Transverse colon (tissue), 4 donors: ENCODE measurements around the gene ABCA1.

ENCODE experiments used
- CTCF ChIP-seq, 5 experiments: fragments of 200-600 bp in 3 of 5; fragments of 450-650 bp in 2 of 5; sonication (generic) in 3 of 5; IDR thresholded peaks; 1 replicate in 2 of 5; 2 replicates in 3 of 5; pipeline ENCODE4 v1.5.1; 2016 to 2017; ENCODE audit warnings: antibody characterized with exemption in 5 of 5, inconsistent platforms in 3 of 5, mild to moderate bottlenecking in 2 of 5, moderate library complexity in 1 of 5
- EP300 ChIP-seq: sonication (generic); formaldehyde crosslinking; IDR thresholded peaks from one replicate; pipeline ENCODE4 v1.6.1; 2017; ENCODE audit warnings: antibody characterized with exemption, low read depth
- POLR2A ChIP-seq: fragments of 450-650 bp; IDR thresholded peaks from one replicate; pipeline ENCODE4 v1.6.1; 2016; ENCODE audit warnings: antibody characterized with exemption, mild to moderate bottlenecking, moderate library complexity
- POLR2AphosphoS5 ChIP-seq, 3 donors: sonication (generic); formaldehyde crosslinking; IDR thresholded peaks; one replicate each; pipeline ENCODE4 v1.6.1; 2016; ENCODE audit warnings: antibody characterized with exemption in 3 of 3

GRCh38 chr9:104969116-104969515 is 41.2 kb upstream of the ABCA1 start:
- TF ChIP-seq CTCF (IDR thresholded peaks at IDR 0.05) (no peak), POLR2A (no peak), EP300 (no peak), POLR2AphosphoS5 (IDR thresholded peaks at IDR 0.05) (no peak)
